ENCODE data around the gene HAUS1. TPM values are rescaled to one million over a fixed set of nuclear protein-coding genes. Genes with fewer than 3 reads are reported as not detected.

HAUS1 gene
- total RNA-seq, 1 experiment from 2014 or later: 58.7 TPM

- Mint-ChIP-seq H3K4me1 (peaks cover 11% of the 10 kb centered on the region), H3K27ac (no peak overlapping the region)
Observed at GRCh38 chr18:46174342-46175041, 70.3 kb downstream of the HAUS1 start.

More at GRCh38 chr18:46174342-46175041, 70.3 kb downstream of the HAUS1 start:
- Mint-ChIP-seq H3K36me3 (0 out of 2 replicates have a peak, but pooled peaks cover 3% of the 10 kb centered on the region), H3K9me3 (no peaks in the 10 kb centered on the region), H3K4me3 (peak overlapping the region; percentile 98), H3K27me3 (ENCODE audit: low read depth) (no peaks in the 10 kb centered on the region)
- ChIA-PET POLR2A (interaction anchor here (0.6 to 1.7 kb wide), 3 partner anchors 22 to 87 kb away, joined by 3 to 5 read pairs (median 5); no protein-coding TSS in a partner anchor), CTCF (interaction anchor here (1.1 to 3.7 kb wide), 33 partner anchors 10 to 381 kb away, joined by 3 to 61 read pairs (median 9); no protein-coding TSS in a partner anchor)
- peak; percentile 19 for TF ChIP-seq FOXP1 (CRISPR knock-in tag; IDR thresholded peaks at IDR 0.05; ENCODE audit: borderline replicate concordance)
- TF ChIP-seq ZNF416 (CRISPR knock-in tag; IDR thresholded peaks at IDR 0.05): no peak
- 0 out of 2 replicates have a peak, but pooled peaks have one; percentile 41 for TF ChIP-seq ARID4B (CRISPR knock-in tag; IDR thresholded peaks at IDR 0.05; ENCODE audit: borderline replicate concordance)
- peak; percentile 72; the same call in 1 of the 2 replicates for TF ChIP-seq ZBTB43 (CRISPR knock-in tag; IDR thresholded peaks at IDR 0.05)
- 0 out of 2 replicates have a peak, but pooled peaks have one; percentile 7 for TF ChIP-seq TCF7 (CRISPR knock-in tag; IDR thresholded peaks at IDR 0.05; ENCODE audit: low read depth)
- TF ChIP-seq JUN (CRISPR knock-in tag; IDR thresholded peaks at IDR 0.05): 0 out of 2 replicates have a peak, but pooled peaks have one; percentile 30
- 0 out of 2 replicates have a peak, but pooled peaks have one; percentile 9 for TF ChIP-seq FOXK1 (CRISPR knock-in tag; IDR thresholded peaks at IDR 0.05)
- no peak for TF ChIP-seq STAT6 (CRISPR knock-in tag; conservative IDR thresholded peaks at IDR 0.05; ENCODE audit: low read depth)
- peak; percentile 4 for ATAC-seq
- DNase-seq (ENCODE audit: low spot score): peak; percentile 53

All from WTC11 (cell line).